GM19193 (cell line): ENCODE results near the gene TOP2A.

Experiments used
- POLR2A ChIP-seq: IDR thresholded peaks from 4 replicates; pipeline ENCODE4 v1.6.1; 2011; ENCODE audit not compliant: insufficient read depth, insufficient read length; ENCODE audit errors: extremely low read depth

TOP2A gene

GRCh38 chr17:40457964-40458791 lies 40.5 kb upstream of the TOP2A start:
- no peak for TF ChIP-seq POLR2A

GRCh38 chr17:40457369-40457768 lies 39.7 kb upstream of the TOP2A start:
- no peak for TF ChIP-seq POLR2A

- no peak for TF ChIP-seq POLR2A
Measured at GRCh38 chr17:40456396-40456951, 38.8 kb upstream of the TOP2A start.

GRCh38 chr17:40454613-40454995 lies 36.9 kb upstream of the TOP2A start:
- no peak for TF ChIP-seq POLR2A

- TF ChIP-seq POLR2A = no peak
Measured at GRCh38 chr17:40453881-40454612, 36.4 kb upstream of the TOP2A start.

GRCh38 chr17:40452921-40453378 lies 35.3 kb upstream of the TOP2A start:
- TF ChIP-seq POLR2A = no peak

GRCh38 chr17:40452216-40452787 lies 34.6 kb upstream of the TOP2A start:
- no peak for TF ChIP-seq POLR2A

- no peak for TF ChIP-seq POLR2A
Measured at GRCh38 chr17:40451420-40451819, 33.7 kb upstream of the TOP2A start.

GRCh38 chr17:40450175-40450574 lies 32.5 kb upstream of the TOP2A start:
- TF ChIP-seq POLR2A = no peak

GRCh38 chr17:40448639-40449261 lies 31.1 kb upstream of the TOP2A start:
- TF ChIP-seq POLR2A = no peak

GRCh38 chr17:40448213-40448638 lies 30.5 kb upstream of the TOP2A start:
- no peak for TF ChIP-seq POLR2A

- no peak for TF ChIP-seq POLR2A
Measured at GRCh38 chr17:40447806-40448205, 30.1 kb upstream of the TOP2A start.

GRCh38 chr17:40447148-40447644 lies 29.5 kb upstream of the TOP2A start:
- no peak for TF ChIP-seq POLR2A

GRCh38 chr17:40445751-40446468 lies 28.2 kb upstream of the TOP2A start:
- TF ChIP-seq POLR2A = no peak

- no peak for TF ChIP-seq POLR2A
Measured at GRCh38 chr17:40443988-40444899, 26.5 kb upstream of the TOP2A start.
